Muscle layer of duodenum (tissue), 2 donors: Measurements from ENCODE around the gene NOXO1.
A peak's percentile ranks its signal among the peaks of the same experiment; 100 is the strongest.

ENCODE experiments used
- H3K27ac ChIP-seq: one replicate; pipeline ENCODE4 v1.7.0; 2013; ENCODE audit warnings: mild to moderate bottlenecking, low read length
- H3K27me3 ChIP-seq: one replicate; pipeline ENCODE4 v1.7.0; 2013; ENCODE audit warnings: low read depth, mild to moderate bottlenecking, control low read depth, low read length
- H3K36me3 ChIP-seq, 2 donors: one replicate each; pipeline ENCODE4 v1.7.0; 2013; ENCODE audit warnings: low read length in 2 of 2, control low read depth in 1 of 2, mild to moderate bottlenecking in 1 of 2; ENCODE audit not compliant: insufficient read depth in 2 of 2, control insufficient read depth in 1 of 2
- H3K4me1 ChIP-seq, 2 donors: one replicate each; pipeline ENCODE4 v1.7.0; 2013; ENCODE audit warnings: low read length in 2 of 2, mild to moderate bottlenecking in 2 of 2, control low read depth in 1 of 2, moderate library complexity in 1 of 2; ENCODE audit not compliant: insufficient read depth in 2 of 2, control insufficient read depth in 1 of 2
- H3K4me3 ChIP-seq, 2 donors: one replicate each; pipeline ENCODE4 v1.7.0; 2013; ENCODE audit warnings: low read length in 2 of 2, low read depth in 1 of 2, mild to moderate bottlenecking in 1 of 2
- H3K9me3 ChIP-seq, 2 donors: one replicate each; pipeline ENCODE4 v1.7.0; 2013; ENCODE audit warnings: low read length in 2 of 2, control low read depth in 1 of 2, mild to moderate bottlenecking in 1 of 2; ENCODE audit not compliant: control insufficient read depth in 1 of 2
- donor health status: healthy.

NOXO1 gene

GRCh38 chr16:1991588-1991947, 10.3 kb upstream of the NOXO1 start:
- Histone ChIP-seq H3K27me3 (peaks cover 21% of the 10 kb centered on the region), H3K9me3 (no peaks in the 10 kb centered on the region), H3K36me3 (peaks cover 4 to 8% of the 10 kb centered on the region in 2 donors), H3K4me3 (peak overlapping the region in 1 of 2 donors; percentile 40), H3K4me1 (peaks cover 0 to 17% of the 10 kb centered on the region in 2 donors), H3K27ac (no peak overlapping the region)

- Histone ChIP-seq H3K27ac (no peak overlapping the region), H3K36me3 (peaks cover 6 to 12% of the 10 kb centered on the region in 2 donors), H3K4me3 (no peak overlapping the region), H3K4me1 (peaks cover 0 to 17% of the 10 kb centered on the region in 2 donors), H3K9me3 (no peaks in the 10 kb centered on the region), H3K27me3 (peaks cover 21% of the 10 kb centered on the region)
Measured at GRCh38 chr16:1991135-1991551, 9.9 kb upstream of the NOXO1 start.

GRCh38 chr16:1990351-1991134, 9.3 kb upstream of the NOXO1 start:
- Histone ChIP-seq H3K36me3 (peaks cover 6 to 18% of the 10 kb centered on the region in 2 donors), H3K4me1 (peaks cover under 1 to 19% of the 10 kb centered on the region in 2 donors), H3K4me3 (peak overlapping the region in 1 of 2 donors; percentile 24), H3K27me3 (peaks cover 21% of the 10 kb centered on the region), H3K9me3 (no peaks in the 10 kb centered on the region), H3K27ac (no peak overlapping the region)

- no peaks in the 10 kb centered on the region for H3K9me3 ChIP-seq
Measured at GRCh38 chr16:1990101-1990350, 8.8 kb upstream of the NOXO1 start.

GRCh38 chr16:1989209-1990100, 8.2 kb upstream of the NOXO1 start, which contains the start of gene SYNGR3:
SYNGR3 (plus strand) TSS chr16:1989970; CDS start chr16:1990103, 133 bp downstream.
- Histone ChIP-seq H3K36me3 (peaks cover 6 to 21% of the 10 kb centered on the region in 2 donors), H3K27ac (no peak within 1 kb of the TSS), H3K4me3 (peak within 1 kb of the TSS in 1 of 2 donors; percentile 24), H3K27me3 (peaks cover 21% of the 10 kb centered on the region), H3K4me1 (peaks cover 9 to 29% of the 10 kb centered on the region in 2 donors), H3K9me3 (no peaks in the 10 kb centered on the region)

More at GRCh38 chr16:1990101-1990350, 8.8 kb upstream of the NOXO1 start:
- H3K27ac ChIP-seq: no peak overlapping the region
- H3K27me3 ChIP-seq: peaks cover 21% of the 10 kb centered on the region
- peaks cover 6 to 24% of the 10 kb centered on the region in 2 donors for H3K4me1 ChIP-seq
- H3K36me3 ChIP-seq: peaks cover 6 to 21% of the 10 kb centered on the region in 2 donors
- no peak overlapping the region for H3K4me3 ChIP-seq

GRCh38 chr16:1987198-1987597, 5.9 kb upstream of the NOXO1 start:
- Histone ChIP-seq H3K36me3 (peaks cover 6 to 21% of the 10 kb centered on the region in 2 donors), H3K27ac (no peak overlapping the region), H3K4me1 (peaks cover 15 to 36% of the 10 kb centered on the region in 2 donors), H3K27me3 (peaks cover 25% of the 10 kb centered on the region), H3K4me3 (no peak overlapping the region), H3K9me3 (no peaks in the 10 kb centered on the region)

GRCh38 chr16:1985466-1986150, 4.3 kb upstream of the NOXO1 start:
- Histone ChIP-seq H3K27me3 (peaks cover 36% of the 10 kb centered on the region), H3K4me1 (peaks cover 15 to 24% of the 10 kb centered on the region in 2 donors), H3K27ac (peak overlapping the region; percentile 84), H3K9me3 (no peaks in the 10 kb centered on the region), H3K36me3 (peaks cover 6 to 21% of the 10 kb centered on the region in 2 donors), H3K4me3 (peak overlapping the region in 1 of 2 donors; percentile 68)

GRCh38 chr16:1984347-1985225, 3.3 kb upstream of the NOXO1 start:
- Histone ChIP-seq H3K4me1 (peaks cover 15 to 23% of the 10 kb centered on the region in 2 donors), H3K36me3 (peaks cover 6 to 21% of the 10 kb centered on the region in 2 donors), H3K4me3 (peak overlapping the region; percentile 68 to 83), H3K27ac (peak overlapping the region; percentile 84), H3K27me3 (peaks cover 40% of the 10 kb centered on the region), H3K9me3 (no peaks in the 10 kb centered on the region)

- Histone ChIP-seq H3K36me3 (peaks cover 6 to 24% of the 10 kb centered on the region in 2 donors), H3K4me1 (peaks cover 15 to 25% of the 10 kb centered on the region in 2 donors), H3K27ac (peak within 1 kb of the TSS; percentile 84), H3K4me3 (peak within 1 kb of the TSS; percentile 68 to 83), H3K27me3 (peaks cover 32% of the 10 kb centered on the region), H3K9me3 (no peaks in the 10 kb centered on the region)
Measured at GRCh38 chr16:1983544-1984346, 2.5 kb upstream of the NOXO1 start, which contains the start of gene GFER. GFER (plus strand) TSS chr16:1984193; CDS start chr16:1984219, 26 bp downstream.
